Articular chondrocyte of knee joint (primary cell): Measurements from ENCODE around the gene ILF3. TPM values are rescaled to one million over a fixed set of nuclear protein-coding genes. Genes with fewer than 3 reads are reported as not detected.

Source experiments
- small RNA-seq: library from RNA; depleted of rRNA; stranded (forward); fragments of <200 nt; gene quantifications from one replicate; pipeline ENCODE3, GENCODE V24; 2012
- total RNA-seq: library from RNA; depleted of rRNA; stranded (reverse); fragments of >200 nt; gene quantifications from 2 replicates; pipeline ENCODE4 v1.2.3, GENCODE V29; 2012

The ILF3 gene
- 92.3 and 109 TPM in 2 replicates for total RNA-seq

GRCh38 chr19:10653732-10654609 lies at the start of gene ILF3:
Gene ILF3, plus strand, starts transcription at chr19:10654346. Its CDS starts 16,260 bp downstream, at chr19:10670606.

GRCh38 chr19:10625003-10625761 lies 29.0 kb upstream of the ILF3 start, which contains the start of gene SLC44A2:
Gene SLC44A2, plus strand, starts transcription at chr19:10625553. Its CDS starts 81 bp downstream, at chr19:10625634.

GRCh38 chr19:10717356-10718204 lies 63.4 kb downstream of the ILF3 start, which contains the start of gene DNM2:
Gene DNM2, plus strand, starts transcription at chr19:10718079. Its CDS starts 164 bp downstream, at chr19:10718243.

Small RNA genes lying within 50 kb of the gene (small RNA-seq; reads per million reads assigned to genes)
- gene MIR638 = not detected

Other genes starting within 250 kb of the ILF3 start
- 5.3 and 6.8 TPM in 2 replicates for gene PDE4A, start 233.8 kb upstream of the ILF3 start, total RNA-seq
- gene KEAP1, start 151.0 kb upstream of the ILF3 start, total RNA-seq = 51.2 and 55.7 TPM in 2 replicates
- gene S1PR5, start 136.9 kb upstream of the ILF3 start, total RNA-seq = under 0.01 and 0.13 TPM in 2 replicates
- 6.1 and 7.0 TPM in 2 replicates for gene ATG4D, start 110.4 kb upstream of the ILF3 start, total RNA-seq
- gene KRI1, start 88.3 kb upstream of the ILF3 start, total RNA-seq = 6.1 and 6.8 TPM in 2 replicates
- gene CDKN2D, start 85.4 kb upstream of the ILF3 start, total RNA-seq = 3.7 and 3.8 TPM in 2 replicates
- gene AP1M2, start 67.0 kb upstream of the ILF3 start, total RNA-seq = not detected in 2 replicates
- gene SLC44A2, start 28.8 kb upstream of the ILF3 start, total RNA-seq = 42.2 and 44.1 TPM in 2 replicates
- gene QTRT1, start 47.1 kb downstream of the ILF3 start, total RNA-seq = 20.4 and 23.8 TPM in 2 replicates
- gene DNM2, start 63.7 kb downstream of the ILF3 start, total RNA-seq = 71.3 and 75.5 TPM in 2 replicates
- gene TMED1, start 181.9 kb downstream of the ILF3 start, total RNA-seq = 30.8 and 32.1 TPM in 2 replicates
- gene C19orf38, start 194.1 kb downstream of the ILF3 start, total RNA-seq = not detected in 2 replicates
- gene CARM1, start 217.2 kb downstream of the ILF3 start, total RNA-seq = 32.5 and 38.8 TPM in 2 replicates